Measurements from ENCODE around the gene ZFP92.

DNA sequence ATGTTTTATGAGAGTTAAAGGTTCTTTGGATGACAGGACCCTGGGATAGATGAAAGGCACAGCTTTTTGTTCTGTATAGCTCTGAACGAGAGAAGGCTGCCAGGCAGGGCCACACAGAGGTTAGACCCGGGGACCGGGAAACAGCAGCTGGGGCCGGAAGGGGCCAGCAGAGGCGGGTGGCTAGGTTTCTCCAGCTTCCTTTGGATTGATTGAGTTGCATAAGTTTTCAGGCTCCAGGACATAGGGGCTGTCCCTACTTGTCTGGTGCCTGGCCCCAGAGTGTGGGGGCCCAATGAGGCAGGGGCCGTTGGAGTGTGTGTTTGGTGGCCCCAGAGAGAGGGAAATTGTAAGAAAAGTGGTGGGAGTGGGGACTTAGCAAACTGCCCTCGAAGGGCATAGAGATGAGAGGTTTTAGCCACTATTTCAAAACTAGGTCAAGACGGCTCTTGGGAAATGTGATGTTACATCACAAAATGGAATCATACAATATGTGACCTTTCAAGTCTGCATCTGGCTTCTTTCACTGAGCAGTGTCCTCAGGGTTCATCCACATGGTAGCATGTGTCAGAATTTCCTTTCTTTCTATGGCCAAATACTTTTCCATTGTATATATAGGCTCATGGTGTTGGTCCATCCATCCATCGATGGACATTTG is 3.7 kb downstream of the ZFP92 start:
- TF ChIP-seq, protein P1, sequence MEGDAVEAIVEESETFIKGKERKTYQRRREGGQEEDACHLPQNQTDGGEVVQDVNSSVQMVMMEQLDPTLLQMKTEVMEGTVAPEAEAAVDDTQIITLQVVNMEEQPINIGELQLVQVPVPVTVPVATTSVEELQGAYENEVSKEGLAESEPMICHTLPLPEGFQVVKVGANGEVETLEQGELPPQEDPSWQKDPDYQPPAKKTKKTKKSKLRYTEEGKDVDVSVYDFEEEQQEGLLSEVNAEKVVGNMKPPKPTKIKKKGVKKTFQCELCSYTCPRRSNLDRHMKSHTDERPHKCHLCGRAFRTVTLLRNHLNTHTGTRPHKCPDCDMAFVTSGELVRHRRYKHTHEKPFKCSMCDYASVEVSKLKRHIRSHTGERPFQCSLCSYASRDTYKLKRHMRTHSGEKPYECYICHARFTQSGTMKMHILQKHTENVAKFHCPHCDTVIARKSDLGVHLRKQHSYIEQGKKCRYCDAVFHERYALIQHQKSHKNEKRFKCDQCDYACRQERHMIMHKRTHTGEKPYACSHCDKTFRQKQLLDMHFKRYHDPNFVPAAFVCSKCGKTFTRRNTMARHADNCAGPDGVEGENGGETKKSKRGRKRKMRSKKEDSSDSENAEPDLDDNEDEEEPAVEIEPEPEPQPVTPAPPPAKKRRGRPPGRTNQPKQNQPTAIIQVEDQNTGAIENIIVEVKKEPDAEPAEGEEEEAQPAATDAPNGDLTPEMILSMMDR (conservative IDR thresholded peaks at IDR 0.05; ENCODE audit: low read length) = no peak
- no peak for TF ChIP-seq EZH2phosphoT487 (IDR thresholded peaks at IDR 0.05; ENCODE audit: borderline replicate concordance, low read depth, low read length)
